ENCODE results near the gene BTG1. TPM values are rescaled to one million over a fixed set of nuclear protein-coding genes. Genes with fewer than 3 reads are reported as not detected.

BTG1 gene
- total and polyA plus RNA-seq, 9 of the 15 experiments (the other 6 are each of a cell fraction or from before 2014, with no cell fraction given) = 3.7 to 28.6 (median 7.4) TPM

DNA sequence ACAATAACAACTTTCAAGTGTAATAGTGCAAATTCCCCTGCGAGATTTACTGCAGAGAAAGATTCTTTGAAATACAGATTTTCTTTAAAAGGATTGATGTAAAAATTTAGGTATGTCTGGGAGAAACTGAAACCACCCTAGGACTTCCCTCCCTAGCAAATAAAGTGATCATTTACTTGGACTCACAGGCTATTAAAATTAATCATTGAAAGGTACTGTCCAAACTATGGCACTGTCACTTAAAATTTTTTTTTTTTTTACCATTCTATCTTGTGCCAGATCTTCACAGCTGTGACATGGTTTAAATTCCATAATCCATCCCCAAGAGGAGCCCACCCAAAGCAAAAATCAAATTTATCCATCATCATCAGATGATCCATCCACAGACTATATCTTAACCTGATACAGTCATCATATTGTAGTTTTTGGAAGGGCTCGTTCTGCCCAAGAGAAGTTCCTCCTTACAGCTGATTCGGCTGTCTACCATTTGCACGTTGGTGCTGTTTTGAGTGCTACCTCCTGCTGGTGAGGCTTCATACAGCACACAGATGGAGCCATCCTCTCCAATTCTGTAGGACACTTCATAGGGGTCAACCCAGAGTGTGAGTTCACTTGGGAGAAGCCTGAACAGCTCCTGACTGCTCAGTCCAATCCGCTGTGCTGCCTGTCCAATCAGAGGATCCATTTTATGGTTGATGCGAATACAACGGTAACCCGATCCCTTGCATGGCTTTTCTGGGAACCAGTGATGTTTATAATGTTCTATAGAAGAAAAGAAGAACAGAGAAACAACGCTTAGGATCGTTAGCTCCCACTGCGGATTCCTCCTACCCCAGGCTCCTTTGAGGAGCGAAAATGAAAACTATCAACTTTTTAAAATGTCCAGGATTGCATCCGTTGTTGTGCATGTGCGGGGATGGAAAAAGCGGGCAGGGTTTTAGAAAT, 1.7 kb downstream of the BTG1 start (continued):
- TF ChIP-seq, protein P1, sequence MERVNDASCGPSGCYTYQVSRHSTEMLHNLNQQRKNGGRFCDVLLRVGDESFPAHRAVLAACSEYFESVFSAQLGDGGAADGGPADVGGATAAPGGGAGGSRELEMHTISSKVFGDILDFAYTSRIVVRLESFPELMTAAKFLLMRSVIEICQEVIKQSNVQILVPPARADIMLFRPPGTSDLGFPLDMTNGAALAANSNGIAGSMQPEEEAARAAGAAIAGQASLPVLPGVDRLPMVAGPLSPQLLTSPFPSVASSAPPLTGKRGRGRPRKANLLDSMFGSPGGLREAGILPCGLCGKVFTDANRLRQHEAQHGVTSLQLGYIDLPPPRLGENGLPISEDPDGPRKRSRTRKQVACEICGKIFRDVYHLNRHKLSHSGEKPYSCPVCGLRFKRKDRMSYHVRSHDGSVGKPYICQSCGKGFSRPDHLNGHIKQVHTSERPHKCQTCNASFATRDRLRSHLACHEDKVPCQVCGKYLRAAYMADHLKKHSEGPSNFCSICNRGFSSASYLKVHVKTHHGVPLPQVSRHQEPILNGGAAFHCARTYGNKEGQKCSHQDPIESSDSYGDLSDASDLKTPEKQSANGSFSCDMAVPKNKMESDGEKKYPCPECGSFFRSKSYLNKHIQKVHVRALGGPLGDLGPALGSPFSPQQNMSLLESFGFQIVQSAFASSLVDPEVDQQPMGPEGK (CRISPR knock-in tag; IDR thresholded peaks at IDR 0.05; ENCODE audit: borderline replicate concordance) = no peak
- TF ChIP-seq ZNF263 (CRISPR knock-in tag; IDR thresholded peaks at IDR 0.05; ENCODE audit: borderline replicate concordance) = no peak
- TF ChIP-seq, protein P2, sequence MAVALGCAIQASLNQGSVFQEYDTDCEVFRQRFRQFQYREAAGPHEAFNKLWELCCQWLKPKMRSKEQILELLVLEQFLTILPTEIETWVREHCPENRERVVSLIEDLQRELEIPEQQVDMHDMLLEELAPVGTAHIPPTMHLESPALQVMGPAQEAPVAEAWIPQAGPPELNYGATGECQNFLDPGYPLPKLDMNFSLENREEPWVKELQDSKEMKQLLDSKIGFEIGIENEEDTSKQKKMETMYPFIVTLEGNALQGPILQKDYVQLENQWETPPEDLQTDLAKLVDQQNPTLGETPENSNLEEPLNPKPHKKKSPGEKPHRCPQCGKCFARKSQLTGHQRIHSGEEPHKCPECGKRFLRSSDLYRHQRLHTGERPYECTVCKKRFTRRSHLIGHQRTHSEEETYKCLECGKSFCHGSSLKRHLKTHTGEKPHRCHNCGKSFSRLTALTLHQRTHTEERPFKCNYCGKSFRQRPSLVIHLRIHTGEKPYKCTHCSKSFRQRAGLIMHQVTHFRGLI (CRISPR knock-in tag; IDR thresholded peaks at IDR 0.05) = no peak
- TF ChIP-seq SIN3A (IDR thresholded peaks at IDR 0.05; ENCODE audit: borderline replicate concordance in 2 of 2, control insufficient read depth in 1 of 2, low read depth in 2 of 2, low read length in 2 of 2) = peak in 1 of 2 experiments; percentile 79; a peak in 2 of 4 replicates
- peak; percentile 29 to 84; a peak in 2 of 4 replicates for TF ChIP-seq RCOR1 (IDR thresholded peaks at IDR 0.05; ENCODE audit: borderline replicate concordance in 1 of 2, low read depth in 2 of 2, low read length in 2 of 2)
- TF ChIP-seq ESRRA (IDR thresholded peaks at IDR 0.05; ENCODE audit: borderline replicate concordance, low read depth) = peak; percentile 45; the same call in 1 of the 2 replicates
- TF ChIP-seq, protein P3, sequence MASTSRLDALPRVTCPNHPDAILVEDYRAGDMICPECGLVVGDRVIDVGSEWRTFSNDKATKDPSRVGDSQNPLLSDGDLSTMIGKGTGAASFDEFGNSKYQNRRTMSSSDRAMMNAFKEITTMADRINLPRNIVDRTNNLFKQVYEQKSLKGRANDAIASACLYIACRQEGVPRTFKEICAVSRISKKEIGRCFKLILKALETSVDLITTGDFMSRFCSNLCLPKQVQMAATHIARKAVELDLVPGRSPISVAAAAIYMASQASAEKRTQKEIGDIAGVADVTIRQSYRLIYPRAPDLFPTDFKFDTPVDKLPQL (IDR thresholded peaks at IDR 0.05; ENCODE audit: extremely low read depth, insufficient read length) = no peak
- TF ChIP-seq NR2C2 (CRISPR knock-in tag; IDR thresholded peaks at IDR 0.05) = no peak
- TF ChIP-seq NR2C2 (tag; IDR thresholded peaks at IDR 0.05) = peak; percentile 58
- 0 out of 2 replicates have a peak, but pooled peaks have one; percentile 25 for TF ChIP-seq NR2C1 (IDR thresholded peaks at IDR 0.05)
- TF ChIP-seq NR2C1 (tag; IDR thresholded peaks at IDR 0.05) = no peak
- TF ChIP-seq, protein P4, sequence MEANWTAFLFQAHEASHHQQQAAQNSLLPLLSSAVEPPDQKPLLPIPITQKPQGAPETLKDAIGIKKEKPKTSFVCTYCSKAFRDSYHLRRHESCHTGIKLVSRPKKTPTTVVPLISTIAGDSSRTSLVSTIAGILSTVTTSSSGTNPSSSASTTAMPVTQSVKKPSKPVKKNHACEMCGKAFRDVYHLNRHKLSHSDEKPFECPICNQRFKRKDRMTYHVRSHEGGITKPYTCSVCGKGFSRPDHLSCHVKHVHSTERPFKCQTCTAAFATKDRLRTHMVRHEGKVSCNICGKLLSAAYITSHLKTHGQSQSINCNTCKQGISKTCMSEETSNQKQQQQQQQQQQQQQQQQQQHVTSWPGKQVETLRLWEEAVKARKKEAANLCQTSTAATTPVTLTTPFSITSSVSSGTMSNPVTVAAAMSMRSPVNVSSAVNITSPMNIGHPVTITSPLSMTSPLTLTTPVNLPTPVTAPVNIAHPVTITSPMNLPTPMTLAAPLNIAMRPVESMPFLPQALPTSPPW (CRISPR knock-in tag; IDR thresholded peaks at IDR 0.05) = no peak
- TF ChIP-seq SMAD1 (IDR thresholded peaks at IDR 0.05; ENCODE audit: low read depth, low read length, partially characterized antibody) = no peak
- no peak for TF ChIP-seq HDAC8 (tag; IDR thresholded peaks at IDR 0.05)
- peak; percentile 5; the same call in 1 of the 2 replicates for TF ChIP-seq POLR2H (tag; IDR thresholded peaks at IDR 0.05; ENCODE audit: low read depth)
- TF ChIP-seq SMARCE1 (IDR thresholded peaks at IDR 0.05) = no peak
- TF ChIP-seq DMBX1 (CRISPR knock-in tag; IDR thresholded peaks at IDR 0.05; ENCODE audit: borderline replicate concordance) = no peak
- no peak for TF ChIP-seq BRF1 (IDR thresholded peaks at IDR 0.05; ENCODE audit: borderline replicate concordance, extremely low read depth, insufficient read length)
- TF ChIP-seq SOX6 (IDR thresholded peaks at IDR 0.05) = 0 out of 2 replicates have a peak, but pooled peaks have one; percentile 26
- peak; percentile 55 for TF ChIP-seq TBP (optimal IDR thresholded peaks at IDR 0.05; ENCODE audit: low read depth, low read length)
- TF ChIP-seq EHMT2 (IDR thresholded peaks at IDR 0.05) = peak; percentile 90

Data from K562 (cell line).